ENCODE measurements around the gene PKM. TPM values are rescaled to one million over a fixed set of nuclear protein-coding genes. Genes with fewer than 3 reads are reported as not detected.

Gene PKM
- polyA plus RNA-seq, 3 donors from 2014 or later: 181 to 233 (median 224) TPM

GRCh38 chr15:72193836-72194396, 37.1 kb downstream of the PKM start:
- peaks cover 0 to 9% (median 3%) of the 10 kb centered on the region in 3 donors for H3K36me3 Mint-ChIP-seq
- H3K27ac Mint-ChIP-seq: no peak overlapping the region

GRCh38 chr15:72192416-72192815, 38.6 kb downstream of the PKM start:
- Mint-ChIP-seq H3K9me3 (no peaks in the 10 kb centered on the region), H3K27me3 (ENCODE audit: low read depth in 3 of 3) (peaks cover 7 to 19% (median 12%) of the 10 kb centered on the region in 3 donors), H3K4me1 (peaks cover 0 to 2% of the 10 kb centered on the region in 2 donors), H3K36me3 (peaks cover 0 to 3% (median 0%) of the 10 kb centered on the region in 3 donors), H3K4me3 (no peak overlapping the region), H3K27ac (no peak overlapping the region)
- no peak for DNase-seq

More at GRCh38 chr15:72193836-72194396, 37.1 kb downstream of the PKM start:
- H3K9me3 Mint-ChIP-seq: no peaks in the 10 kb centered on the region
- no peak for DNase-seq
- no peak overlapping the region for H3K4me3 Mint-ChIP-seq
- peaks cover 2 to 15% (median 11%) of the 10 kb centered on the region in 3 donors for H3K27me3 Mint-ChIP-seq (ENCODE audit: low read depth in 3 of 3)
- peaks cover 4 to 5% of the 10 kb centered on the region in 2 donors for H3K4me1 Mint-ChIP-seq

- Mint-ChIP-seq H3K27ac (no peak overlapping the region), H3K27me3 (ENCODE audit: low read depth in 3 of 3) (peaks cover 11 to 12% (median 11%) of the 10 kb centered on the region in 3 donors), H3K4me3 (no peak overlapping the region), H3K36me3 (no peaks in the 10 kb centered on the region), H3K4me1 (no peaks in the 10 kb centered on the region), H3K9me3 (no peaks in the 10 kb centered on the region)
- no peak for DNase-seq
Observed at GRCh38 chr15:72189250-72189902, 41.6 kb downstream of the PKM start.

- Mint-ChIP-seq H3K27me3 (ENCODE audit: low read depth in 3 of 3) (peaks cover 13 to 21% (median 14%) of the 10 kb centered on the region in 3 donors), H3K36me3 (no peaks in the 10 kb centered on the region), H3K4me3 (no peak overlapping the region), H3K27ac (no peak overlapping the region), H3K4me1 (no peaks in the 10 kb centered on the region), H3K9me3 (no peaks in the 10 kb centered on the region)
- no peak for DNase-seq
Observed at GRCh38 chr15:72184165-72184811, 46.7 kb downstream of the PKM start.

- H3K4me3 Mint-ChIP-seq: no peak overlapping the region
- H3K4me1 Mint-ChIP-seq: no peaks in the 10 kb centered on the region
- H3K36me3 Mint-ChIP-seq: no peaks in the 10 kb centered on the region
- no peak overlapping the region for H3K27ac Mint-ChIP-seq
- no peaks in the 10 kb centered on the region for H3K9me3 Mint-ChIP-seq
- no peak for DNase-seq
- peaks cover 13 to 20% (median 14%) of the 10 kb centered on the region in 3 donors for H3K27me3 Mint-ChIP-seq (ENCODE audit: low read depth in 3 of 3)
Observed at GRCh38 chr15:72183781-72184164, 47.2 kb downstream of the PKM start.

- no peaks in the 10 kb centered on the region for H3K4me1 Mint-ChIP-seq
- H3K27me3 Mint-ChIP-seq (ENCODE audit: low read depth in 3 of 3): peaks cover 9 to 16% (median 13%) of the 10 kb centered on the region in 3 donors
- no peaks in the 10 kb centered on the region for H3K36me3 Mint-ChIP-seq
Observed at GRCh38 chr15:72182673-72183072, 48.3 kb downstream of the PKM start.

GRCh38 chr15:72182244-72182643, 48.7 kb downstream of the PKM start:
- DNase-seq: no peak
- no peaks in the 10 kb centered on the region for H3K9me3 Mint-ChIP-seq
- no peak overlapping the region for H3K27ac Mint-ChIP-seq
- no peak overlapping the region for H3K4me3 Mint-ChIP-seq
- H3K36me3 Mint-ChIP-seq: no peaks in the 10 kb centered on the region
- peaks cover 9 to 16% (median 10%) of the 10 kb centered on the region in 3 donors for H3K27me3 Mint-ChIP-seq (ENCODE audit: low read depth in 3 of 3)
- no peaks in the 10 kb centered on the region for H3K4me1 Mint-ChIP-seq

More at GRCh38 chr15:72182673-72183072, 48.3 kb downstream of the PKM start:
- no peak overlapping the region for H3K27ac Mint-ChIP-seq
- DNase-seq: no peak
- H3K4me3 Mint-ChIP-seq: no peak overlapping the region
- no peaks in the 10 kb centered on the region for H3K9me3 Mint-ChIP-seq

- H3K36me3 Mint-ChIP-seq: no peaks in the 10 kb centered on the region
- H3K27me3 Mint-ChIP-seq (ENCODE audit: low read depth in 3 of 3): peaks cover 6 to 16% (median 9%) of the 10 kb centered on the region in 3 donors
- H3K4me1 Mint-ChIP-seq: no peaks in the 10 kb centered on the region
- H3K9me3 Mint-ChIP-seq: no peaks in the 10 kb centered on the region
- H3K27ac Mint-ChIP-seq: no peak overlapping the region
- H3K4me3 Mint-ChIP-seq: no peak overlapping the region
- no peak for DNase-seq
Observed at GRCh38 chr15:72180761-72181324, 50.1 kb downstream of the PKM start.

- Mint-ChIP-seq H3K27ac (no peak overlapping the region), H3K27me3 (ENCODE audit: low read depth in 3 of 3) (peaks cover 2 to 16% (median 6%) of the 10 kb centered on the region in 3 donors), H3K36me3 (no peaks in the 10 kb centered on the region), H3K9me3 (no peaks in the 10 kb centered on the region), H3K4me3 (no peak overlapping the region), H3K4me1 (no peaks in the 10 kb centered on the region)
- no peak for DNase-seq
Observed at GRCh38 chr15:72179950-72180581, 50.9 kb downstream of the PKM start.

- no peak for DNase-seq
- Mint-ChIP-seq H3K4me3 (no peak overlapping the region), H3K36me3 (no peaks in the 10 kb centered on the region), H3K4me1 (no peaks in the 10 kb centered on the region), H3K9me3 (no peaks in the 10 kb centered on the region), H3K27ac (no peak overlapping the region), H3K27me3 (ENCODE audit: low read depth in 3 of 3) (peaks cover 2 to 13% (median 5%) of the 10 kb centered on the region in 3 donors)
Observed at GRCh38 chr15:72178976-72179585, 51.9 kb downstream of the PKM start.

GRCh38 chr15:72176743-72177142, 54.2 kb downstream of the PKM start:
- Mint-ChIP-seq H3K27me3 (ENCODE audit: low read depth in 3 of 3) (peaks cover 0 to 6% (median 5%) of the 10 kb centered on the region in 3 donors), H3K36me3 (no peaks in the 10 kb centered on the region), H3K4me3 (no peak overlapping the region), H3K4me1 (no peaks in the 10 kb centered on the region), H3K9me3 (no peaks in the 10 kb centered on the region), H3K27ac (no peak overlapping the region)
- DNase-seq: no peak

GRCh38 chr15:72176159-72176558, 54.8 kb downstream of the PKM start:
- no peak overlapping the region for H3K4me3 Mint-ChIP-seq
- no peaks in the 10 kb centered on the region for H3K4me1 Mint-ChIP-seq
- peaks cover 0 to 5% (median 3%) of the 10 kb centered on the region in 3 donors for H3K27me3 Mint-ChIP-seq (ENCODE audit: low read depth in 3 of 3)
- H3K9me3 Mint-ChIP-seq: no peaks in the 10 kb centered on the region
- no peaks in the 10 kb centered on the region for H3K36me3 Mint-ChIP-seq
- DNase-seq: no peak
- H3K27ac Mint-ChIP-seq: no peak overlapping the region

- peaks cover 0 to 5% (median 2%) of the 10 kb centered on the region in 3 donors for H3K27me3 Mint-ChIP-seq (ENCODE audit: low read depth in 3 of 3)
- no peak overlapping the region for H3K27ac Mint-ChIP-seq
- no peaks in the 10 kb centered on the region for H3K4me1 Mint-ChIP-seq
- no peaks in the 10 kb centered on the region for H3K36me3 Mint-ChIP-seq
- H3K9me3 Mint-ChIP-seq: no peaks in the 10 kb centered on the region
- no peak overlapping the region for H3K4me3 Mint-ChIP-seq
- no peak for DNase-seq
Observed at GRCh38 chr15:72175186-72176044, 55.6 kb downstream of the PKM start.

Measured in immature natural killer cell (primary cell).